ENCODE results near the gene GTF3C1.
"Not testable (repeated sequence)": the region's sequence is repeated elsewhere in the genome, so short reads cannot be mapped to it uniquely, and the experiment has no call there.

GTF3C1 gene

GRCh38 chr16:27549746-27550581 lies at the start of gene GTF3C1, which contains the start of gene KATNIP:
GTF3C1 (minus strand) TSS chr16:27549913; CDS start chr16:27549890, 23 bp downstream.
KATNIP (plus strand) TSS chr16:27550144; CDS start chr16:27550171, 27 bp downstream.
- DNase-seq: peak; percentile 100

GRCh38 chr16:27598931-27599565 lies 49.3 kb upstream of the GTF3C1 start:
- no peak for DNase-seq

GRCh38 chr16:27598220-27598619 lies 48.5 kb upstream of the GTF3C1 start:
- DNase-seq: no peak

GRCh38 chr16:27597361-27597760 lies 47.6 kb upstream of the GTF3C1 start:
- DNase-seq: no peak

- DNase-seq: no peak
Measured at GRCh38 chr16:27596411-27596810, 46.7 kb upstream of the GTF3C1 start.

GRCh38 chr16:27595993-27596392 lies 46.3 kb upstream of the GTF3C1 start:
- no peak for DNase-seq

GRCh38 chr16:27595475-27595874 lies 45.8 kb upstream of the GTF3C1 start:
- DNase-seq: no peak

- DNase-seq: no peak
Measured at GRCh38 chr16:27591837-27592236, 42.1 kb upstream of the GTF3C1 start.

- no peak for DNase-seq
Measured at GRCh38 chr16:27588057-27588456, 38.3 kb upstream of the GTF3C1 start.

GRCh38 chr16:27586711-27587110 lies 37.0 kb upstream of the GTF3C1 start:
- DNase-seq: no peak

- no peak for DNase-seq
Measured at GRCh38 chr16:27585200-27585599, 35.5 kb upstream of the GTF3C1 start.

- DNase-seq: no peak
Measured at GRCh38 chr16:27583634-27584033, 33.9 kb upstream of the GTF3C1 start.

GRCh38 chr16:27582883-27583282 lies 33.2 kb upstream of the GTF3C1 start:
- DNase-seq: no peak

- DNase-seq: no peak
Measured at GRCh38 chr16:27579087-27579980, 29.6 kb upstream of the GTF3C1 start.

GRCh38 chr16:27576729-27577128 lies 27.0 kb upstream of the GTF3C1 start:
- DNase-seq: no peak

- DNase-seq: no peak
Measured at GRCh38 chr16:27572711-27573110, 23.0 kb upstream of the GTF3C1 start.

- no peak for DNase-seq
Measured at GRCh38 chr16:27571433-27572326, 22.0 kb upstream of the GTF3C1 start.

GRCh38 chr16:27570986-27571385 lies 21.3 kb upstream of the GTF3C1 start:
- DNase-seq: not testable (repeated sequence)

- no peak for DNase-seq
Measured at GRCh38 chr16:27568077-27568476, 18.4 kb upstream of the GTF3C1 start.

GRCh38 chr16:27566417-27566816 lies 16.7 kb upstream of the GTF3C1 start:
- no peak for DNase-seq

- DNase-seq: no peak
Measured at GRCh38 chr16:27564224-27564623, 14.5 kb upstream of the GTF3C1 start.

GRCh38 chr16:27561216-27561615 lies 11.5 kb upstream of the GTF3C1 start:
- no peak for DNase-seq
